ENCODE measurements around the gene LYRM4. TPM values are rescaled to one million over a fixed set of nuclear protein-coding genes. Genes with fewer than 3 reads are reported as not detected.

The LYRM4 gene
- polyA plus RNA-seq, 2 of the 4 experiments (the other 2 are of a cell fraction) = 25.6 to 43.3 TPM

DNA sequence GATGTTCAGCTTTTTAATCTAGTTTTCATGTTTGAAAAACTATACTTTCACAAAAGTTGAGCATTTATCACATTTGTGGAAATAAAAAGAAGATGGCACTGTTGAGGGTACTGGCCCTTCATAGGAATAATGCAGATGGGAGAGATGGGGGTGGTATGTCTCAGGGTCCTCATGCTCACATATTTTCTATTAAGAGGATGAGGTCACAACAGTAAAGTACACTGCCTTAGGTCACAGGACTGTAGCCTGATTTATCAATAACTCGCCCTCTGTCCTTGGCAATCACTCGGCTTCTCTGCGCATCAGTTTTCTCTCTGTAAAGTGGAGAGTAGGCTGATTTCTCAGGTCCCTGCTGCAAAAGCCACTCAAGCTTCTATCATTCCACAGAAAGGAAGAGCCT lies 119.7 kb downstream of the LYRM4 start:
- no peak for FAIRE-seq
- no peak for ATAC-seq

DNA sequence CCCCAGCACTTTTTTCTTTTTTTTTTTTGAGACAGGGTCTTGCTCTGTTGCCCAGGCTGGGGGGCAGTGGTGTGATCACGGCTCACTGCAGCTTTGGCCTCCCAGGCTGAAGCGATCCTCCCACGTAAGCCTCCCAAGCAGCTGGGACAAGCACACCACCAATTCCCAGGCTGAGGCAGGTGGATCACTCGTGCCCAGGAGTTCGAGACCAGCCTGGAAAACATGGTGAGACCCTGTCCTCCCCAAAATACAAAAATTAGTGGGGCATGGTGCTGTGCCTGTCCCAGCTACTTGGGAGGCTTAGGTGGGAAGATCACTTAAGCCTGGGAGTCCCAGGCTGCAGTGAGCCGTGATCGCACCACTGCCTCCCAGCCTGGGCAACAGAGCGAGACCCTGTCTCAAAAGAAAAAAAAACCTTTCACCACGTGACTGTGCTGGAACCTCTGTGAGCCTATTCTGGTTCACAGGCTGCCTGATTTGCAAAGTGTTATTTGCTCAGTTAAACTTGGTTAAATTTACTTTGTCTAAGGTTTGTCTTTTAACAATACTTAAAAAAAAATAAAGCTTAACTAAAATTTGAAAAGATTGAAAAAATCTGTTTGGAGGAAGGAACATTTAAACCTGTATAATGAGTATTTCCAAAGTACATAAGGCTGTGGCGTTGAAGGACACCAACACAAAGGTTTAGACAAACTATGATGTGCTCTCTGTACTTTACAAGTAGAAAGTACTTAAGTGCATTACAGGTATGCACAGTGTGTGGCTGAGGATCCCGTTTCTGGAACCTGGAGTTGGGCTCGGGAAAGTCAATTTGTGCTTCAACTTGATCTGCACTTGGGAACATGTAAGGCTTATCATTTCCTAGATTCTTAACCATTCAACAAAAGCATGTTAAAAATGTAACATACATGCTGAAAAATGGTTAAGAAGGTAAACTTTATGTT lies 120.7 kb downstream of the LYRM4 start:
- H3K4me2 ChIP-seq = no peak overlapping the region
- ATAC-seq (no peak), FAIRE-seq (no peak), DNase-seq (ENCODE audit: low read depth in 1 of 2, low spot score in 1 of 2) (no peak)
- ChIA-PET CTCF (interaction anchor here (1.5 kb wide), 1 partner anchor 113 kb away, joined by 3 read pairs; no protein-coding TSS in a partner anchor), POLR2A (no interaction called here)
- H3K27ac ChIP-seq = no peak overlapping the region
- WGBS (ENCODE audit: missing lambda C conversion rate) = 93% methylated on average over 9 of the region's 12 CpGs
- no peaks in the 10 kb centered on the region for H3K9me3 ChIP-seq
- H3K4me1 ChIP-seq = no peaks in the 10 kb centered on the region
- H3K4me3 ChIP-seq = no peak overlapping the region
- TF ChIP-seq HOXB13 (CRISPR knock-in tag; IDR thresholded peaks at IDR 0.05; ENCODE audit: low read depth) = no peak

More for the DNA sequence above, 119.7 kb downstream of the LYRM4 start:
- H3K27ac ChIP-seq = no peak overlapping the region
- H3K4me1 ChIP-seq = no peaks in the 10 kb centered on the region
- no peak overlapping the region for H3K4me3 ChIP-seq
- WGBS (ENCODE audit: missing lambda C conversion rate) = 96% methylated on average over 3 of the region's 3 CpGs
- TF ChIP-seq RCOR1 (IDR thresholded peaks at IDR 0.05; ENCODE audit: low read depth, low read length) (no peak), MYC (IDR thresholded peaks at IDR 0.05; ENCODE audit: borderline replicate concordance, low read length) (no peak), TP53 (CRISPR knock-in tag; IDR thresholded peaks at IDR 0.05) (no peak)
- TF ChIP-seq, protein P1, sequence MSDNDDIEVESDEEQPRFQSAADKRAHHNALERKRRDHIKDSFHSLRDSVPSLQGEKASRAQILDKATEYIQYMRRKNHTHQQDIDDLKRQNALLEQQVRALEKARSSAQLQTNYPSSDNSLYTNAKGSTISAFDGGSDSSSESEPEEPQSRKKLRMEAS (IDR thresholded peaks at IDR 0.05) = no peak
- TF ChIP-seq, protein P2, sequence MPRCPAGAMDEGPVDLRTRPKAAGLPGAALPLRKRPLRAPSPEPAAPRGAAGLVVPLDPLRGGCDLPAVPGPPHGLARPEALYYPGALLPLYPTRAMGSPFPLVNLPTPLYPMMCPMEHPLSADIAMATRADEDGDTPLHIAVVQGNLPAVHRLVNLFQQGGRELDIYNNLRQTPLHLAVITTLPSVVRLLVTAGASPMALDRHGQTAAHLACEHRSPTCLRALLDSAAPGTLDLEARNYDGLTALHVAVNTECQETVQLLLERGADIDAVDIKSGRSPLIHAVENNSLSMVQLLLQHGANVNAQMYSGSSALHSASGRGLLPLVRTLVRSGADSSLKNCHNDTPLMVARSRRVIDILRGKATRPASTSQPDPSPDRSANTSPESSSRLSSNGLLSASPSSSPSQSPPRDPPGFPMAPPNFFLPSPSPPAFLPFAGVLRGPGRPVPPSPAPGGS (IDR thresholded peaks at IDR 0.05) = no peak
- TF ChIP-seq, protein P3, sequence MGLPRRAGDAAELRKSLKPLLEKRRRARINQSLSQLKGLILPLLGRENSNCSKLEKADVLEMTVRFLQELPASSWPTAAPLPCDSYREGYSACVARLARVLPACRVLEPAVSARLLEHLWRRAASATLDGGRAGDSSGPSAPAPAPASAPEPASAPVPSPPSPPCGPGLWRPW (IDR thresholded peaks at IDR 0.05) = no peak
- CTCF ChIA-PET = interaction anchor here (0.7 to 1.5 kb wide), 3 partner anchors 112 to 378 kb away, joined by 3 read pairs; no protein-coding TSS in a partner anchor
- H3K9me3 ChIP-seq = no peaks in the 10 kb centered on the region
- H3K4me2 ChIP-seq = no peak overlapping the region
- POLR2A ChIA-PET = no interaction called here
- no peak for DNase-seq (ENCODE audit: low read depth in 1 of 2, low spot score in 1 of 2)

DNA sequence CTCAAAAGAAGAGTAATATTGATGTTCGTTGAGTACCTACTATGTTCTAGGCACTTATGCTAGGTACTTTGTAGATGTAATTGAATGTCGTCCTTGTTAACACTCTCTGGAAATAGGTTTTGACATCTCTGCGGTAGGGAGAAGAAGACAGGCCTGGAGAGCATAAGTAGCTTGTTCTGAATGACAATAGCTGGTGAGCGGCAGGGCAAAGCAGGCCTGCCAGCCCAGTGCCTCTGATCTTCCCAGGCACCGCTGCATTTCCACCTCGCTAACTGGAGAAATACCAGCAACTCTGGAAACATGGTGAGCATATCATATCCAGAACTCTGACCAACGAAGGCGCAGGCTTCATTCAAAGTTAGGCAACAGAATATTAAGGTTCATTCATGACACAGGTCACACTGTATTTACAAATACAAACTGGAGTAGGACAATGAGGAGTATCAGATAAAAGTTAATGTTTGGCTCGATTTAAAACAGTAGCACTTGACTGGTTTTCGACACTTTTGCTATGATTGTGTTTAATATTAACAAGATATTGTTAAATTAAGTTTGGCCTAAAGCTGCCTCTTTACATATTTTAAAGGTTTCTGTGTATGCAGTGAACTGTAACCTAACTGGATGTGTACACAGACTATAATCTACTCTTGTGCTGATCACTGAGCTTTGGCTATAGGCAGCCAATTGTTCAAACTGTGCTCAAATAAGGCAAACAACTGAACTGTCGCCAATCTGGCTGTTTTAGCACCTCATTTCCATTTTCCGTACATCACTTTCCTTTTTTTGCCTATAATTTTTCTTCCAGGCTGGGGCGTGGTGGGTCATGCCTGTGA lies 121.5 kb downstream of the LYRM4 start:
- Histone ChIP-seq H3K4me1 (no peaks in the 10 kb centered on the region), H3K4me3 (no peak overlapping the region), H3K4me2 (no peak overlapping the region), H3K27ac (no peak overlapping the region), H3K9me3 (no peaks in the 10 kb centered on the region)
- 84% methylated on average over 13 of the region's 13 CpGs for WGBS (ENCODE audit: missing lambda C conversion rate)
- ChIA-PET POLR2A (no interaction called here), CTCF (no interaction called here)
- no peak for DNase-seq (ENCODE audit: low read depth in 1 of 2, low spot score in 1 of 2)
- FAIRE-seq = no peak
- no peak for ATAC-seq
- no peak for TF ChIP-seq EHMT2 (IDR thresholded peaks at IDR 0.05; ENCODE audit: low read depth)
- TF ChIP-seq, protein P4, sequence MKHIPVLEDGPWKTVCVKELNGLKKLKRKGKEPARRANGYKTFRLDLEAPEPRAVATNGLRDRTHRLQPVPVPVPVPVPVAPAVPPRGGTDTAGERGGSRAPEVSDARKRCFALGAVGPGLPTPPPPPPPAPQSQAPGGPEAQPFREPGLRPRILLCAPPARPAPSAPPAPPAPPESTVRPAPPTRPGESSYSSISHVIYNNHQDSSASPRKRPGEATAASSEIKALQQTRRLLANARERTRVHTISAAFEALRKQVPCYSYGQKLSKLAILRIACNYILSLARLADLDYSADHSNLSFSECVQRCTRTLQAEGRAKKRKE (CRISPR knock-in tag; IDR thresholded peaks at IDR 0.05; ENCODE audit: low read depth) = no peak
- TF ChIP-seq RFX5 (IDR thresholded peaks at IDR 0.05) = no peak

DNA sequence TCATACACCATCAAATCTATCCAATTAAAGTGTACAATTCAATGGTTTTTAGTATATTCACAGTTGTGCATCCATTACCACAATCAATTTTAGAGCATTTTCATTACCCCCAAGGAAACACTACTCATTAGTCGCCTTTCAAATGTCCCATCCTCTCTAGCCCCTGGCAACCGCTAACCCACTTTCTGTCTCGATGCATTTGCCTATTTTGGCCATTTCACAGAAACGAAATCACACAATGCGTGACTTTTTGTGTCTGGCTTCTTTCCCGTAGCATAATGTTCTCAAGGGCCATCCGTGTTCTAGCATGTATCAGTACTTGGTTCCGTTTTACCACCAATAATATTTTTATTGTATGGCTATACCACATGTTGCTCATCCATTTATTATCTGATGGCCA lies 123.9 kb downstream of the LYRM4 start:
- ATAC-seq = no peak
- CTCF ChIA-PET = no interaction called here

More for the DNA sequence above, 123.9 kb downstream of the LYRM4 start:
- no peaks in the 10 kb centered on the region for H3K4me1 ChIP-seq
- TF ChIP-seq, protein P5, sequence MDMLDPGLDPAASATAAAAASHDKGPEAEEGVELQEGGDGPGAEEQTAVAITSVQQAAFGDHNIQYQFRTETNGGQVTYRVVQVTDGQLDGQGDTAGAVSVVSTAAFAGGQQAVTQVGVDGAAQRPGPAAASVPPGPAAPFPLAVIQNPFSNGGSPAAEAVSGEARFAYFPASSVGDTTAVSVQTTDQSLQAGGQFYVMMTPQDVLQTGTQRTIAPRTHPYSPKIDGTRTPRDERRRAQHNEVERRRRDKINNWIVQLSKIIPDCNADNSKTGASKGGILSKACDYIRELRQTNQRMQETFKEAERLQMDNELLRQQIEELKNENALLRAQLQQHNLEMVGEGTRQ (IDR thresholded peaks at IDR 0.05) = no peak
- no peak for TF ChIP-seq HOXB13 (CRISPR knock-in tag; IDR thresholded peaks at IDR 0.05; ENCODE audit: low read depth)
- no peak overlapping the region for H3K4me2 ChIP-seq
- H3K9me3 ChIP-seq = no peaks in the 10 kb centered on the region
- no peak overlapping the region for H3K4me3 ChIP-seq
- POLR2A ChIA-PET = no interaction called here
- DNase-seq (ENCODE audit: low read depth in 1 of 2, low spot score in 1 of 2) (no peak), FAIRE-seq (no peak)
- no peak overlapping the region for H3K27ac ChIP-seq
- 91% methylated on average over 8 of the region's 8 CpGs for WGBS (ENCODE audit: missing lambda C conversion rate)

Measured in A549 (cell line).